Amniotic epithelial cell (primary cell): ENCODE data around the gene ZNF532.
"Not testable (repeated sequence)": the region's sequence is repeated elsewhere in the genome, so short reads cannot be mapped to it uniquely, and the experiment has no call there.

Experiments used
- DNase-seq: peaks from one replicate; pipeline ENCODE4 v3.0.0-alpha.2; 2010; ENCODE audit warnings: low read depth

Gene ZNF532

GRCh38 chr18:58900015-58900649 lies 35.5 kb downstream of the ZNF532 start:
- DNase-seq, result no peak

- no peak for DNase-seq
Measured at GRCh38 chr18:58901143-58901542, 36.5 kb downstream of the ZNF532 start.

GRCh38 chr18:58901783-58902182 lies 37.1 kb downstream of the ZNF532 start:
- DNase-seq, result no peak

- no peak for DNase-seq
Measured at GRCh38 chr18:58902961-58903360, 38.3 kb downstream of the ZNF532 start.

- DNase-seq, result no peak
Measured at GRCh38 chr18:58903533-58903932, 38.9 kb downstream of the ZNF532 start.

- DNase-seq, result no peak
Measured at GRCh38 chr18:58905777-58906428, 41.2 kb downstream of the ZNF532 start.

GRCh38 chr18:58908006-58908405 lies 43.3 kb downstream of the ZNF532 start:
- no peak for DNase-seq

- no peak for DNase-seq
Measured at GRCh38 chr18:58909521-58909920, 44.8 kb downstream of the ZNF532 start.

GRCh38 chr18:58911241-58911640 lies 46.6 kb downstream of the ZNF532 start:
- DNase-seq, result peak; percentile 65

- DNase-seq, result peak; percentile 52
Measured at GRCh38 chr18:58911766-58912165, 47.1 kb downstream of the ZNF532 start.

- DNase-seq, result no peak
Measured at GRCh38 chr18:58915006-58915799, 50.5 kb downstream of the ZNF532 start.

GRCh38 chr18:58915995-58916394 lies 51.3 kb downstream of the ZNF532 start:
- no peak for DNase-seq

- not testable (repeated sequence) for DNase-seq
Measured at GRCh38 chr18:58919934-58920333, 55.3 kb downstream of the ZNF532 start.

GRCh38 chr18:58922995-58923394 lies 58.3 kb downstream of the ZNF532 start:
- no peak for DNase-seq

GRCh38 chr18:58924473-58924872 lies 59.8 kb downstream of the ZNF532 start:
- no peak for DNase-seq

GRCh38 chr18:58927659-58928058 lies 63.0 kb downstream of the ZNF532 start:
- DNase-seq, result no peak

GRCh38 chr18:58928386-58928785 lies 63.7 kb downstream of the ZNF532 start:
- no peak for DNase-seq

GRCh38 chr18:58929206-58929605 lies 64.5 kb downstream of the ZNF532 start:
- no peak for DNase-seq

GRCh38 chr18:58934356-58934755 lies 69.7 kb downstream of the ZNF532 start:
- no peak for DNase-seq

GRCh38 chr18:58934933-58935577 lies 70.4 kb downstream of the ZNF532 start:
- no peak for DNase-seq

GRCh38 chr18:58937071-58937886 lies 72.6 kb downstream of the ZNF532 start:
- peak; percentile 72 for DNase-seq

GRCh38 chr18:58937887-58938267 lies 73.2 kb downstream of the ZNF532 start:
- DNase-seq, result no peak
